HepG2 (cell line): Measurements from ENCODE around the gene ANGPTL2. TPM values are rescaled to one million over a fixed set of nuclear protein-coding genes. Genes with fewer than 3 reads are reported as not detected.

Experiments used
- ATAC-seq: fragments of 200-7000 bp; cut with Tn5 transposase; 3 replicates; pipeline ENCODE4 v1.9.1; 2020; ENCODE audit warnings: mild to moderate bottlenecking, moderate library complexity
- BruUV-seq: library from RNA; stranded (reverse); fragments of 400-500 nt; replicated peaks from 2 replicates; lab custom pipeline; 2021; lab: Mats Ljungman, UMichigan
- CTCF ChIA-PET: fragments of 300-600 bp; formaldehyde crosslinking; extraction: SDS; loops from one replicate; lab custom pipeline; 2021; ENCODE audit warnings: low total read pairs, inconsistent platforms, low intra/inter-chr PET ratio; lab: Yijun Ruan, JAX
- POLR2A ChIA-PET: fragments of 350-600 bp; sonication (Branson Sonifier 250); formaldehyde crosslinking; loops from one replicate; lab custom pipeline; 2020; ENCODE audit warnings: antibody characterized with exemption, inconsistent platforms; lab: Yijun Ruan, JAX
- DNase-seq: peaks from one replicate; pipeline ENCODE4 v3.0.0-alpha.2; 2015; ENCODE audit warnings: low spot score
- FAIRE-seq: peaks from 3 replicates; lab custom pipeline; 2011; peaks lifted over from hg19 to GRCh38; lab: Jason Lieb, UNC
- H2AFZ ChIP-seq: one replicate; pipeline ENCODE4 v1.6.1; 2011; ENCODE audit warnings: low read length, inconsistent platforms
- H3K27ac ChIP-seq: fragments of 300-600 bp; 3 replicates; pipeline ENCODE4 v1.8.0; 2011; ENCODE audit warnings: mixed run types, mild to moderate bottlenecking, mixed read lengths, low read length, inconsistent platforms; ENCODE audit not compliant: insufficient read depth; ENCODE audit errors: extremely low read length
- H3K27me3 ChIP-seq, 2 experiments: fragments of 200-600 bp in 1 of 2; 2 replicates in 1 of 2; 3 replicates in 1 of 2; pipeline versions ENCODE4 v1.6.0 to v1.8.0; 2011; ENCODE audit warnings: low read length in 2 of 2, mild to moderate bottlenecking in 2 of 2, moderate library complexity in 2 of 2, inconsistent platforms in 1 of 2; ENCODE audit not compliant: insufficient read depth in 2 of 2, control insufficient read depth in 1 of 2
- H3K36me3 ChIP-seq, 2 experiments: fragments of 200-600 bp in 1 of 2; replicated peaks in 1 of 2; 2 replicates in 1 of 2; 3 replicates in 1 of 2; pipeline versions ENCODE4 v1.5.1 to v1.8.0; 2011; ENCODE audit warnings: low read length in 2 of 2, inconsistent platforms in 1 of 2; ENCODE audit not compliant: insufficient read depth in 2 of 2, control insufficient read depth in 1 of 2
- H3K4me1 ChIP-seq: 2 replicates; pipeline ENCODE4 v1.5.1; 2012; ENCODE audit warnings: low read length, inconsistent platforms; ENCODE audit not compliant: insufficient read depth
- H3K4me2 ChIP-seq: 2 replicates; pipeline ENCODE4 v1.6.0; 2011; ENCODE audit warnings: low read depth, low read length, inconsistent platforms
- H3K4me3 ChIP-seq, 3 experiments: fragments of 200-600 bp in 1 of 3; sonication (generic), shearing (Covaris generic) in 1 of 3; replicated peaks in 1 of 3; 2 replicates each; pipeline ENCODE4 v1.5.1; 2011 to 2016; ENCODE audit warnings: low read length in 3 of 3, inconsistent platforms in 2 of 3, low read depth in 2 of 3, mild to moderate bottlenecking in 2 of 3, control low read depth in 1 of 3, mixed read lengths in 1 of 3; ENCODE audit not compliant: insufficient read depth in 1 of 3
- H3K79me2 ChIP-seq: one replicate; pipeline ENCODE4 v1.6.1; 2011; ENCODE audit warnings: low read length, inconsistent platforms; ENCODE audit not compliant: insufficient read depth
- H3K9ac ChIP-seq: 2 replicates; pipeline ENCODE4 v1.6.0; 2011; ENCODE audit warnings: mild to moderate bottlenecking, low read depth, low read length, inconsistent platforms; ENCODE audit not compliant: insufficient read depth
- H3K9me3 ChIP-seq: 2 replicates; pipeline ENCODE4 v1.5.1; 2012; ENCODE audit warnings: mild to moderate bottlenecking, low read length
- H4K20me1 ChIP-seq: 2 replicates; pipeline ENCODE4 v1.6.0; 2011; ENCODE audit warnings: inconsistent platforms, mild to moderate bottlenecking, low read length, moderate library complexity; ENCODE audit not compliant: insufficient read depth
- ADNP ChIP-seq: sonication (generic); formaldehyde crosslinking; IDR thresholded peaks from 2 replicates; pipeline ENCODE4 v1.4.0; 2020; ENCODE audit warnings: missing genetic modification reagents
- ATF6 ChIP-seq: sonication (generic); formaldehyde crosslinking; conservative IDR thresholded peaks from 2 replicates; pipeline ENCODE4 v1.4.0; 2020; ENCODE audit warnings: missing genetic modification reagents
- ELF3 ChIP-seq: IDR thresholded peaks from 2 replicates; pipeline ENCODE4 v1.6.1; 2016; ENCODE audit warnings: missing genetic modification reagents, missing compliant biosample characterization
- ETV5 ChIP-seq: IDR thresholded peaks from 2 replicates; pipeline ENCODE4 v1.6.1; 2018; ENCODE audit warnings: missing biosample characterization, missing genetic modification reagents, inconsistent platforms, borderline replicate concordance
- FOSL2 ChIP-seq: sonication (generic); formaldehyde crosslinking; IDR thresholded peaks from 2 replicates; pipeline ENCODE4 v1.4.0; 2020; ENCODE audit warnings: missing genetic modification reagents
- HMG20A ChIP-seq: IDR thresholded peaks from 2 replicates; pipeline ENCODE4 v1.6.1; 2016; ENCODE audit warnings: borderline replicate concordance
- KIAA2018 ChIP-seq: sonication (generic); formaldehyde crosslinking; IDR thresholded peaks from 2 replicates; pipeline ENCODE4 v1.5.0; 2020; ENCODE audit warnings: mild to moderate bottlenecking, missing genetic modification reagents, borderline replicate concordance
- MIXL1 ChIP-seq: IDR thresholded peaks from 2 replicates; pipeline ENCODE4 v1.6.1; 2016
- MLX ChIP-seq: IDR thresholded peaks from 2 replicates; pipeline ENCODE4 v1.6.1; 2016
- PPARG ChIP-seq: conservative IDR thresholded peaks from 2 replicates; pipeline ENCODE4 v1.6.1; 2016; ENCODE audit warnings: missing biosample characterization, missing genetic modification reagents
- RCOR2 ChIP-seq: IDR thresholded peaks from 2 replicates; pipeline ENCODE4 v1.6.1; 2016; ENCODE audit warnings: missing biosample characterization, missing genetic modification reagents
- TBP ChIP-seq: sonication (generic); formaldehyde crosslinking; IDR thresholded peaks from 2 replicates; pipeline ENCODE4 v1.5.0; 2020; ENCODE audit warnings: missing genetic modification reagents
- ZNF569 ChIP-seq: sonication (generic); formaldehyde crosslinking; IDR thresholded peaks from 2 replicates; pipeline ENCODE4 v1.5.0; 2020; ENCODE audit warnings: mild to moderate bottlenecking, missing genetic modification reagents, moderate library complexity, borderline replicate concordance
- ZNF652 ChIP-seq: IDR thresholded peaks from 2 replicates; pipeline ENCODE4 v1.6.1; 2016; ENCODE audit warnings: low read depth, borderline replicate concordance
- WGBS: methylation state at CpG from one replicate; pipeline ENCODE4 v1.1.6; 2017; ENCODE audit warnings: low lambda C conversion rate; 5-methylcytosine and 5-hydroxymethylcytosine counted together
- in situ Hi-C: cut with HindIII; loops from 2 replicates; pipeline ENCODE4 v1.10.0; 2017; ENCODE audit warnings: low pct_unique_long_range_greater_than_20kb; ENCODE audit not compliant: extremely low pct_ligation_motif_present
- intact Hi-C: fragments of 100-400 bp; cut with micrococcal nuclease; formaldehyde crosslinking; loops from one replicate; pipeline ENCODE4 v1.10.0; 2022; ENCODE audit not compliant: unreplicated experiment
- polyA plus RNA-seq, 8 experiments: library from polyadenylated mRNA; depleted of rRNA in 3 of 8; stranded (reverse) in 7 of 8; unstranded in 1 of 8; fragments of >200 nt; fragmentation: Illumina TruSeq in 4 of 8; extraction: Trizol in 4 of 8; gene quantifications; 2 replicates each; pipeline versions ENCODE4 v1.2.1 to v1.2.3, GENCODE V29; 2011 to 2016; ENCODE audit warnings: low read depth in 4 of 8, missing spikeins in 1 of 8, mixed read lengths in 1 of 8; ENCODE audit not compliant: insufficient read depth in 1 of 8
- total RNA-seq, 5 experiments: library from RNA; depleted of rRNA; stranded (reverse); fragments of >200 nt; fragmentation: Illumina TruSeq; extraction: Trizol; gene quantifications; 2 replicates each; pipeline ENCODE4 v1.2.3, GENCODE V29; 2016; ENCODE audit warnings: low read depth in 1 of 5
- TF ChIP-seq, protein P1 (sequence below): IDR thresholded peaks from 2 replicates; pipeline ENCODE4 v1.6.1; 2018; ENCODE audit warnings: missing genetic modification reagents, mild to moderate bottlenecking, missing compliant biosample characterization

The ANGPTL2 gene
- total and polyA plus RNA-seq, 2 of the 13 experiments (the other 11 are each of a cell fraction or from before 2014, with no cell fraction given), result 0.91 to 21.0 TPM

GRCh38 chr9:127163409-127163808 is 41.0 kb upstream of the ANGPTL2 start:
- ATAC-seq (no peak), FAIRE-seq (peak; percentile 15), DNase-seq (peak; percentile 30)
- Histone ChIP-seq H3K4me1 (peaks cover 34% of the 10 kb centered on the region), H3K36me3 (no peaks in the 10 kb centered on the region), H3K4me2 (no peak overlapping the region; the same call in 1 of the 2 replicates), H3K27ac (no peak overlapping the region), H3K9ac (no peak overlapping the region), H3K79me2 (no peaks in the 10 kb centered on the region), H3K4me3 (no peak overlapping the region), H2AFZ (no peak overlapping the region), H4K20me1 (no peaks in the 10 kb centered on the region), H3K9me3 (no peaks in the 10 kb centered on the region), H3K27me3 (no peaks in the 10 kb centered on the region)
- 38% methylated on average over 2 of the region's 2 CpGs for WGBS
- in situ Hi-C loops (no loop called here), intact Hi-C loops (no loop called here)
- no TSS peak for BruUV-seq
- ChIA-PET CTCF (no interaction called here), POLR2A (no interaction called here)
- TF ChIP-seq FOSL2 (peak; percentile 79), MIXL1 (0 out of 2 replicates have a peak, but pooled peaks have one; percentile 34), ADNP (CRISPR knock-in tag) (no peak), ELF3 (CRISPR knock-in tag) (peak; percentile 66), ZNF652 (CRISPR knock-in tag) (no peak), MLX (no peak), HMG20A (CRISPR knock-in tag) (peak; percentile 30; the same call in 1 of the 2 replicates), ATF6 (no peak), KIAA2018 (no peak), RCOR2 (peak; percentile 34; the same call in 1 of the 2 replicates), ZNF569 (no peak), ETV5 (CRISPR knock-in tag) (peak; percentile 76; the same call in 1 of the 2 replicates), TBP (CRISPR knock-in tag) (no peak), PPARG (no peak)
- TF ChIP-seq, protein P1, sequence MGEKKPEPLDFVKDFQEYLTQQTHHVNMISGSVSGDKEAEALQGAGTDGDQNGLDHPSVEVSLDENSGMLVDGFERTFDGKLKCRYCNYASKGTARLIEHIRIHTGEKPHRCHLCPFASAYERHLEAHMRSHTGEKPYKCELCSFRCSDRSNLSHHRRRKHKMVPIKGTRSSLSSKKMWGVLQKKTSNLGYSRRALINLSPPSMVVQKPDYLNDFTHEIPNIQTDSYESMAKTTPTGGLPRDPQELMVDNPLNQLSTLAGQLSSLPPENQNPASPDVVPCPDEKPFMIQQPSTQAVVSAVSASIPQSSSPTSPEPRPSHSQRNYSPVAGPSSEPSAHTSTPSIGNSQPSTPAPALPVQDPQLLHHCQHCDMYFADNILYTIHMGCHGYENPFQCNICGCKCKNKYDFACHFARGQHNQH (CRISPR knock-in tag), result peak; percentile 35; the same call in 1 of the 2 replicates
